K562 (cell line): Measurements from ENCODE around the gene SHANK2. TPM values are rescaled to one million over a fixed set of nuclear protein-coding genes. Genes with fewer than 3 reads are reported as not detected.

Experiments used
- ATAC-seq: fragments of 200-7000 bp; cut with Tn5 transposase; 3 replicates; pipeline ENCODE4 v1.9.1; 2020; ENCODE audit warnings: moderate library complexity
- BruUV-seq: library from RNA; stranded (reverse); fragments of 400-500 nt; replicated peaks from 2 replicates; lab custom pipeline; 2021; lab: Mats Ljungman, UMichigan
- CTCF ChIA-PET: fragments of 300-600 bp; formaldehyde crosslinking; extraction: SDS; loops from one replicate; lab custom pipeline; 2021; ENCODE audit warnings: low intra/inter-chr PET ratio; lab: Yijun Ruan, JAX
- POLR2A ChIA-PET: fragments of 300-600, 350-650 bp; sonication (Branson Sonifier 250); formaldehyde crosslinking; extraction: SDS; loops from one replicate; lab custom pipeline; 2021; ENCODE audit warnings: antibody characterized with exemption, inconsistent platforms; lab: Yijun Ruan, JAX
- DNase-seq, 4 experiments: peaks; one replicate each; pipeline versions ENCODE4 v3.0.0 to v3.0.0-alpha.2; 2011 to 2018; ENCODE audit warnings: low spot score in 3 of 4, mixed read lengths in 3 of 4; ENCODE audit errors: extremely low read depth in 1 of 4
- FAIRE-seq: peaks from 2 replicates; lab custom pipeline; 2011; peaks lifted over from hg19 to GRCh38; lab: Jason Lieb, UNC
- H2AFZ ChIP-seq: 2 replicates; pipeline ENCODE4 v1.6.0; 2011; ENCODE audit warnings: low read depth, low read length, control low read depth, inconsistent platforms
- H3K27ac ChIP-seq: fragments of 200-600 bp; 3 replicates; pipeline ENCODE4 v1.8.0; 2011; ENCODE audit warnings: low read depth, mild to moderate bottlenecking, control low read depth, inconsistent platforms, low read length, moderate library complexity, mixed read lengths; ENCODE audit errors: extremely low read depth
- H3K27me3 ChIP-seq, 2 experiments: fragments of 300-600 bp in 1 of 2; 2 replicates in 1 of 2; 3 replicates in 1 of 2; pipeline versions ENCODE4 v1.6.0 to v1.8.0; 2011; ENCODE audit warnings: inconsistent platforms in 2 of 2, low read length in 2 of 2, mild to moderate bottlenecking in 1 of 2, mixed read lengths in 1 of 2, moderate library complexity in 1 of 2; ENCODE audit not compliant: control insufficient read depth in 2 of 2, insufficient read depth in 2 of 2
- H3K36me3 ChIP-seq: fragments of 300-600 bp; 3 replicates; pipeline ENCODE4 v1.8.0; 2011; ENCODE audit warnings: mild to moderate bottlenecking, low read length, inconsistent platforms; ENCODE audit not compliant: control insufficient read depth, insufficient read depth
- H3K4me1 ChIP-seq, 2 experiments: fragments of 200-600 bp in 1 of 2; replicated peaks in 1 of 2; 2 replicates in 1 of 2; 3 replicates in 1 of 2; pipeline versions ENCODE4 v1.5.1 to v1.8.0; 2011; ENCODE audit warnings: inconsistent platforms in 2 of 2, low read length in 2 of 2, mild to moderate bottlenecking in 1 of 2, mixed read lengths in 1 of 2, moderate library complexity in 1 of 2; ENCODE audit not compliant: control insufficient read depth in 2 of 2, insufficient read depth in 2 of 2
- H3K4me2 ChIP-seq: 2 replicates; pipeline ENCODE4 v1.6.1; 2011; ENCODE audit warnings: low read length, control low read depth, inconsistent platforms, mixed read lengths; ENCODE audit not compliant: insufficient read depth
- H3K4me3 ChIP-seq: fragments of 200-600 bp; sonication (generic), shearing (Covaris generic); 2 replicates; pipeline ENCODE4 v1.5.1; 2016; ENCODE audit warnings: control low read depth, inconsistent platforms
- H3K79me2 ChIP-seq: fragments of 200-600 bp; 3 replicates; pipeline ENCODE4 v1.8.0; 2011; ENCODE audit warnings: low read length, inconsistent platforms; ENCODE audit not compliant: control insufficient read depth, insufficient read depth
- H3K9ac ChIP-seq, 2 experiments: 2 replicates each; pipeline versions ENCODE4 v1.6.0 to v1.6.1; 2011; ENCODE audit warnings: low read depth in 2 of 2, low read length in 2 of 2, control low read depth in 1 of 2, inconsistent platforms in 1 of 2, mild to moderate bottlenecking in 1 of 2, mixed read lengths in 1 of 2; ENCODE audit not compliant: insufficient read depth in 1 of 2
- H3K9me1 ChIP-seq: one replicate; pipeline ENCODE4 v1.6.0; 2011; ENCODE audit warnings: inconsistent platforms, mild to moderate bottlenecking, low read length, moderate library complexity; ENCODE audit not compliant: control insufficient read depth, insufficient read depth
- H3K9me3 ChIP-seq: replicated peaks from 2 replicates; pipeline ENCODE4 v1.5.1; 2011; ENCODE audit warnings: low read depth, low read length, inconsistent platforms; ENCODE audit not compliant: control insufficient read depth, insufficient read depth
- H4K20me1 ChIP-seq: replicated peaks from 2 replicates; pipeline ENCODE4 v1.6.1; 2011; ENCODE audit warnings: low read length, inconsistent platforms, mixed read lengths; ENCODE audit not compliant: control insufficient read depth, insufficient read depth
- ARNT ChIP-seq, 2 experiments: fragments of 450-650 bp; IDR thresholded peaks; 2 replicates each; pipeline ENCODE4 v1.6.1; 2016; ENCODE audit warnings: mild to moderate bottlenecking in 1 of 2
- BRCA1 ChIP-seq, 2 experiments: fragments of 450-650 bp in 1 of 2; sonication (generic) in 1 of 2; formaldehyde crosslinking in 1 of 2; IDR thresholded peaks; 2 replicates each; pipeline versions ENCODE4 v1.5.0 to v1.6.1; 2017 to 2020; ENCODE audit warnings: mild to moderate bottlenecking in 1 of 2, missing genetic modification reagents in 1 of 2
- CTCF ChIP-seq, 3 experiments: IDR thresholded peaks in 2 of 3; conservative IDR thresholded peaks in 1 of 3; 2 replicates each; pipeline ENCODE4 v1.5.1; 2011 to 2012; ENCODE audit warnings: low read length in 3 of 3, mild to moderate bottlenecking in 3 of 3, control low read depth in 2 of 3, improper control_type of control experiment in 1 of 3, inconsistent platforms in 1 of 3, low read depth in 1 of 3, mixed read lengths in 1 of 3, moderate library complexity in 1 of 3; ENCODE audit not compliant: insufficient read depth in 2 of 3
- GMEB1 ChIP-seq: fragments of 250-450 bp; sonication (Bioruptor Pico); IDR thresholded peaks from 2 replicates; pipeline ENCODE4 v1.4.0; 2020; ENCODE audit warnings: mild to moderate bottlenecking
- HMG20A ChIP-seq: fragments of 450-650 bp; formaldehyde crosslinking; conservative IDR thresholded peaks from 2 replicates; pipeline ENCODE4 v1.4.0; 2020; ENCODE audit warnings: mild to moderate bottlenecking, mixed read lengths
- NFATC3 ChIP-seq: fragments of 450-650 bp; IDR thresholded peaks from 2 replicates; pipeline ENCODE4 v1.6.1; 2017; ENCODE audit warnings: mild to moderate bottlenecking
- NR2C1 ChIP-seq, 2 experiments: fragments of 450-650 bp; IDR thresholded peaks; 2 replicates each; pipeline ENCODE4 v1.6.1; 2017; ENCODE audit warnings: mild to moderate bottlenecking in 2 of 2, antibody characterized with exemption in 1 of 2, inconsistent platforms in 1 of 2, missing compliant biosample characterization in 1 of 2, missing genetic modification characterization in 1 of 2
- PYGO2 ChIP-seq: fragments of 450-650 bp; IDR thresholded peaks from 2 replicates; pipeline ENCODE4 v1.6.1; 2016; ENCODE audit warnings: mild to moderate bottlenecking, missing genetic modification characterization, moderate library complexity, missing compliant biosample characterization
- TBP ChIP-seq: optimal IDR thresholded peaks from 2 replicates; pipeline ENCODE3; 2011; ENCODE audit warnings: low read depth, low read length, improper control_type of control experiment
- ZBTB2 ChIP-seq: fragments of 450-650 bp; IDR thresholded peaks from 2 replicates; pipeline ENCODE4 v1.6.1; 2016; ENCODE audit warnings: antibody characterized with exemption
- ZBTB9 ChIP-seq: fragments of 450-650 bp; formaldehyde crosslinking; IDR thresholded peaks from 2 replicates; pipeline ENCODE4 v1.4.0; 2020; ENCODE audit warnings: mild to moderate bottlenecking, moderate library complexity
- ZC3H11A ChIP-seq: IDR thresholded peaks from 2 replicates; pipeline ENCODE4 v1.6.1; 2012; ENCODE audit warnings: low read depth, low read length, improper control_type of control experiment
- ZNF561 ChIP-seq: fragments of 450-650 bp; formaldehyde crosslinking; conservative IDR thresholded peaks from 2 replicates; pipeline ENCODE4 v1.4.0; 2020; ENCODE audit warnings: mild to moderate bottlenecking, moderate library complexity
- ZNF696 ChIP-seq: fragments of 250-450 bp; sonication (Bioruptor Pico); conservative IDR thresholded peaks from 2 replicates; pipeline ENCODE4 v1.4.0; 2020; ENCODE audit warnings: mild to moderate bottlenecking, moderate library complexity
- WGBS: fragments of 100-300 bp; shearing (Covaris generic); methylation state at CpG from one replicate; pipeline ENCODE4 v1.1.6; 2016; ENCODE audit warnings: low coverage, mixed read lengths; ENCODE audit not compliant: insufficient coverage; ENCODE audit errors: missing lambda C conversion rate; 5-methylcytosine and 5-hydroxymethylcytosine counted together
- in situ Hi-C: fragments of 300-500 bp; cut with MboI; formaldehyde crosslinking; loops from 4 replicates; pipeline ENCODE4 v1.15.0; 2018; ENCODE audit warnings: inconsistent platforms, mixed read lengths
- intact Hi-C: fragments of 100-400 bp; cut with micrococcal nuclease; formaldehyde crosslinking; loops from 2 replicates; pipeline ENCODE4 v1.14.2; 2022
- polyA plus RNA-seq, 8 experiments: library from polyadenylated mRNA; depleted of rRNA in 4 of 8; stranded (reverse) in 5 of 8; unstranded in 3 of 8; fragments of >200 nt; fragmentation: Nextera tagmentation in 2 of 8; fragmentation: Illumina TruSeq in 1 of 8; extraction: Ambion mirVana in 2 of 8; extraction: Trizol in 1 of 8; gene quantifications; 2 replicates each; pipeline versions ENCODE4 v1.2.1 to v1.2.3, GENCODE V29; 2011 to 2014; ENCODE audit warnings: inconsistent platforms in 1 of 8, missing spikeins in 1 of 8
- total RNA-seq, 7 experiments: library from RNA; depleted of rRNA in 6 of 7; stranded (reverse); fragments of >200 nt in 6 of 7; fragmentation: Illumina TruSeq in 2 of 7; extraction: Trizol in 2 of 7; gene quantifications; 2 replicates each; pipeline versions ENCODE4 v1.2.1 to v1.2.3, GENCODE V29; 2011 to 2021; ENCODE audit warnings: low replicate concordance in 1 of 7

The SHANK2 gene
- total and polyA plus RNA-seq, 9 of the 15 experiments (the other 6 are each of a cell fraction or from before 2014, with no cell fraction given): 0.04 to 0.07 TPM; not detected in 7

- in situ Hi-C loops: no loop called here
- POLR2A ChIA-PET: no interaction called here
- 0% methylated on average over 12 of the region's 12 CpGs for WGBS
- no peaks in the 10 kb centered on the region for H3K9me1 ChIP-seq
- H3K79me2 ChIP-seq: no peaks in the 10 kb centered on the region
- no peaks in the 10 kb centered on the region for H3K4me1 ChIP-seq
- peaks cover 6% of the 10 kb centered on the region; the same call in 1 of the 2 replicates for H4K20me1 ChIP-seq
- H2AFZ ChIP-seq: no peak overlapping the region
- no peak overlapping the region for H3K27ac ChIP-seq
- H3K9me3 ChIP-seq: no peaks in the 10 kb centered on the region
- intact Hi-C loops: no loop called here
- no peaks in the 10 kb centered on the region for H3K36me3 ChIP-seq
- H3K4me3 ChIP-seq: no peak overlapping the region
- no TSS peak for BruUV-seq
- peaks cover 0 to 22% of the 10 kb centered on the region in 2 experiments; a peak in 3 of 5 replicates for H3K27me3 ChIP-seq
- H3K9ac ChIP-seq: no peak overlapping the region
- H3K4me2 ChIP-seq: no peak overlapping the region
- DNase-seq (no peak), FAIRE-seq (no peak), ATAC-seq (no peak)
- CTCF ChIA-PET: no interaction called here
- TF ChIP-seq ZBTB2 (no peak), GMEB1 (CRISPR knock-in tag) (no peak), ZNF561 (no peak), HMG20A (CRISPR knock-in tag) (no peak), ZC3H11A (no peak), NR2C1 (IDR thresholded peaks at IDR 0.05) (no peak), NR2C1 (tag; IDR thresholded peaks at IDR 0.05) (no peak), PYGO2 (tag) (no peak), CTCF (IDR thresholded peaks at IDR 0.05 in 2 of 3, conservative IDR thresholded peaks at IDR 0.05 in 1 of 3; ENCODE audit: insufficient read depth in 2 of 3, low read depth in 1 of 3, low read length in 3 of 3) (no peak), TBP (no peak), BRCA1 (IDR thresholded peaks at IDR 0.05) (no peak), BRCA1 (CRISPR knock-in tag; IDR thresholded peaks at IDR 0.05) (no peak), ZNF696 (CRISPR knock-in tag) (no peak), NFATC3 (no peak), ZBTB9 (CRISPR knock-in tag) (no peak), ARNT (IDR thresholded peaks at IDR 0.05) (no peak)
Measured at GRCh38 chr11:71215425-71215965, 36.9 kb downstream of the SHANK2 start.
